ENCODE results near the gene IL17RC. TPM values are rescaled to one million over a fixed set of nuclear protein-coding genes. Genes with fewer than 3 reads are reported as not detected.

The IL17RC gene
- total RNA-seq, 1 experiment from 2014 or later, result 23.6 TPM

DNA sequence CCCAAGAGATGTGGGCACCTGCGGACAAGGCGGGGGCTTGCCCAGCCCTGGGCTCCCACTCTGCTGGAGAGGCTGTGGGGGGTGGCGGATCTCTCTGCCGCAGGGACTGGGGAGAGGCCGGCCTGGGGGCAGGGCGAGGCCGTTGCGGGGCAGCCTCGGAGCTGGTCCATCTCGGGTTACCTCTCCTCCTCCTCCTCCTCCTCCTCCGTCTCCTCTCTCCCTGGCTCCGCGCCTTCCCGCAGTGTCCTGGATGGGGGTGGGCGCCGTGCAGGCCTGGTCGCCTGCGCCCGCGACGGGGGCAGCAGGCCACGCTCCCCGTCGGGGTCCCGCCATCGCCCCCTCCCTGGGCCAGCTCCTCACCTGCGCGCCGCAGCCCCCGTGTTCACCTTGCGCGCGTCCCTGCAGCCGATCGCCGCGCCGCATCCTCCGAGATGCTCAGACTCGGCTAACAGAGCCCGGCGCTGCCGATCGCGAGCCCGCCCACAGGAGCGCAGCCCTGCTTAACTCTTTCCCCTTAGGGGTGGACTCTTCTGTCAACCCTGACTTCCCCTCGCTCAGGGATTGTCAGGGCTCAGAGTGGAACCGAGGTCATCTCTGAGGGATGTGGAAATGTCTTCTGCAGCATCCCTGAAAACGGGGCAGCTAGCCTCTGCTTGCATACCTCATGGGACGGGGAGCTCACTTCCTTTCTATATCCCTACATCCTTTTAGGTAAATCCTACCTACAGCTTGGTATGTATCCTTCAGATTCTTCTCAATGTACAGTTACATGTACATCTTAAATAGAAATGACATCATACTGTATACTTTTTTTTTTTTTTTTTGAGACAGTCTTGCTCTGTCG, 35.3 kb downstream of the IL17RC start, which contains the start of gene PRRT3:
Gene PRRT3 (minus strand): TSS at position 447 of the 844 bp plus-strand sequence. CDS start 2,293 bp downstream, outside the sequence.
- no peaks in the 10 kb centered on the region for H3K27me3 ChIP-seq (ENCODE audit: control insufficient read depth, insufficient read depth, low read length)
- H3K36me3 ChIP-seq (ENCODE audit: control insufficient read depth, insufficient read depth, low read length), result no peaks in the 10 kb centered on the region
- ChIA-PET POLR2A (interaction anchor here (0.6 kb wide), 2 partner anchors 10 to 212 kb away, joined by 3 to 4 read pairs; no protein-coding TSS in a partner anchor), CTCF (no interaction called here)
- no peak for DNase-seq (ENCODE audit: low read depth, low spot score)
- TF ChIP-seq SIN3A (IDR thresholded peaks at IDR 0.05; ENCODE audit: borderline replicate concordance, insufficient read depth, low read depth, low read length), result no peak
- TF ChIP-seq, protein P1, sequence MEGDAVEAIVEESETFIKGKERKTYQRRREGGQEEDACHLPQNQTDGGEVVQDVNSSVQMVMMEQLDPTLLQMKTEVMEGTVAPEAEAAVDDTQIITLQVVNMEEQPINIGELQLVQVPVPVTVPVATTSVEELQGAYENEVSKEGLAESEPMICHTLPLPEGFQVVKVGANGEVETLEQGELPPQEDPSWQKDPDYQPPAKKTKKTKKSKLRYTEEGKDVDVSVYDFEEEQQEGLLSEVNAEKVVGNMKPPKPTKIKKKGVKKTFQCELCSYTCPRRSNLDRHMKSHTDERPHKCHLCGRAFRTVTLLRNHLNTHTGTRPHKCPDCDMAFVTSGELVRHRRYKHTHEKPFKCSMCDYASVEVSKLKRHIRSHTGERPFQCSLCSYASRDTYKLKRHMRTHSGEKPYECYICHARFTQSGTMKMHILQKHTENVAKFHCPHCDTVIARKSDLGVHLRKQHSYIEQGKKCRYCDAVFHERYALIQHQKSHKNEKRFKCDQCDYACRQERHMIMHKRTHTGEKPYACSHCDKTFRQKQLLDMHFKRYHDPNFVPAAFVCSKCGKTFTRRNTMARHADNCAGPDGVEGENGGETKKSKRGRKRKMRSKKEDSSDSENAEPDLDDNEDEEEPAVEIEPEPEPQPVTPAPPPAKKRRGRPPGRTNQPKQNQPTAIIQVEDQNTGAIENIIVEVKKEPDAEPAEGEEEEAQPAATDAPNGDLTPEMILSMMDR (IDR thresholded peaks at IDR 0.05), result no peak
- no peaks in the 10 kb centered on the region for H3K4me1 ChIP-seq (ENCODE audit: control insufficient read depth, insufficient read depth, low read length)
- peak; percentile 57; the same call in 1 of the 2 replicates for ATAC-seq
- BruUV-seq (replicated peaks), result no TSS peak
- H3K9me3 ChIP-seq (ENCODE audit: control insufficient read depth, insufficient read depth, low read depth, low read length), result no peaks in the 10 kb centered on the region
- intact Hi-C loops (cut with micrococcal nuclease; ENCODE audit: unreplicated experiment) (no loop called here), in situ Hi-C loops (cut with HindIII; ENCODE audit: low pct_unique_long_range_greater_than_20kb, low sequenced_read_pairs) (no loop called here)
- no peak within 1 kb of the TSS for H3K27ac ChIP-seq (ENCODE audit: low read length)
- H3K4me3 ChIP-seq (ENCODE audit: low read depth in 2 of 2, low read length in 2 of 2), result peak within 1 kb of the TSS; percentile 36 to 47

DNA sequence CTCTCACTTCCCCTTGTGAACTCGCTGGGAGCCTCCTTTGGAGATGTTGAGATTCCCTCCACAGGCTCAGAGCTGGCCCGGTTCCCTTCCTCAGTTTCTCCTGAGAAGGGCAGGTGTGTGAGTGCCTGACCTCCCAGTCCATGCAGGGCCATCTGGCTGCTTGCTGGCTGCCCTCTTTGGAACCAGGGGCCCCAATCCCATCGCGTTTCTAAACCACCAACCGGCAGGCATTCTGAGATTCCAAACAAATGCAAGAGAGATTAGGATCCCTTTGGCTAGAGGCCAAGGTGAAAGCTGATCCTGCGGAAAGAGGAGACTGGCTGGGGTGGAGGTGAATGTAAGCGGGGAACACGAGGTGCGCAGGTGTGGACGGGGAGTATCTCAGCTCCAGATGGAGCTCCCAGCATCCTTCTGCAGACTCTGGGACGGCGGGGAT, 38.2 kb downstream of the IL17RC start:
- CTCF ChIA-PET, result no interaction called here
- Histone ChIP-seq H3K36me3 (ENCODE audit: control insufficient read depth, insufficient read depth, low read length) (no peaks in the 10 kb centered on the region), H3K27ac (ENCODE audit: low read length) (no peak overlapping the region), H3K27me3 (ENCODE audit: control insufficient read depth, insufficient read depth, low read length) (no peaks in the 10 kb centered on the region), H3K4me1 (ENCODE audit: control insufficient read depth, insufficient read depth, low read length) (no peaks in the 10 kb centered on the region), H3K9me3 (ENCODE audit: control insufficient read depth, insufficient read depth, low read depth, low read length) (no peaks in the 10 kb centered on the region), H3K4me3 (ENCODE audit: low read depth in 2 of 2, low read length in 2 of 2) (no peak overlapping the region)
- intact Hi-C loops (cut with micrococcal nuclease; ENCODE audit: unreplicated experiment), result no loop called here
- DNase-seq (ENCODE audit: low read depth, low spot score) (no peak), ATAC-seq (no peak)
- BruUV-seq (replicated peaks), result no TSS peak
- TF ChIP-seq TCF7L2 (IDR thresholded peaks at IDR 0.05; ENCODE audit: low read depth, low read length), result no peak
- TF ChIP-seq SIN3A (IDR thresholded peaks at IDR 0.05; ENCODE audit: borderline replicate concordance, insufficient read depth, low read depth, low read length), result no peak
- TF ChIP-seq, protein P1 (IDR thresholded peaks at IDR 0.05), result no peak
- no peak for TF ChIP-seq POLR2AphosphoS5 (IDR thresholded peaks at IDR 0.05; ENCODE audit: low read depth, low read length)
- TF ChIP-seq, protein P2, sequence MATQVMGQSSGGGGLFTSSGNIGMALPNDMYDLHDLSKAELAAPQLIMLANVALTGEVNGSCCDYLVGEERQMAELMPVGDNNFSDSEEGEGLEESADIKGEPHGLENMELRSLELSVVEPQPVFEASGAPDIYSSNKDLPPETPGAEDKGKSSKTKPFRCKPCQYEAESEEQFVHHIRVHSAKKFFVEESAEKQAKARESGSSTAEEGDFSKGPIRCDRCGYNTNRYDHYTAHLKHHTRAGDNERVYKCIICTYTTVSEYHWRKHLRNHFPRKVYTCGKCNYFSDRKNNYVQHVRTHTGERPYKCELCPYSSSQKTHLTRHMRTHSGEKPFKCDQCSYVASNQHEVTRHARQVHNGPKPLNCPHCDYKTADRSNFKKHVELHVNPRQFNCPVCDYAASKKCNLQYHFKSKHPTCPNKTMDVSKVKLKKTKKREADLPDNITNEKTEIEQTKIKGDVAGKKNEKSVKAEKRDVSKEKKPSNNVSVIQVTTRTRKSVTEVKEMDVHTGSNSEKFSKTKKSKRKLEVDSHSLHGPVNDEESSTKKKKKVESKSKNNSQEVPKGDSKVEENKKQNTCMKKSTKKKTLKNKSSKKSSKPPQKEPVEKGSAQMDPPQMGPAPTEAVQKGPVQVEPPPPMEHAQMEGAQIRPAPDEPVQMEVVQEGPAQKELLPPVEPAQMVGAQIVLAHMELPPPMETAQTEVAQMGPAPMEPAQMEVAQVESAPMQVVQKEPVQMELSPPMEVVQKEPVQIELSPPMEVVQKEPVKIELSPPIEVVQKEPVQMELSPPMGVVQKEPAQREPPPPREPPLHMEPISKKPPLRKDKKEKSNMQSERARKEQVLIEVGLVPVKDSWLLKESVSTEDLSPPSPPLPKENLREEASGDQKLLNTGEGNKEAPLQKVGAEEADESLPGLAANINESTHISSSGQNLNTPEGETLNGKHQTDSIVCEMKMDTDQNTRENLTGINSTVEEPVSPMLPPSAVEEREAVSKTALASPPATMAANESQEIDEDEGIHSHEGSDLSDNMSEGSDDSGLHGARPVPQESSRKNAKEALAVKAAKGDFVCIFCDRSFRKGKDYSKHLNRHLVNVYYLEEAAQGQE (IDR thresholded peaks at IDR 0.05; ENCODE audit: insufficient read depth in 1 of 2, low read depth in 2 of 2, low read length in 1 of 2), result no peak
- POLR2A ChIA-PET, result no interaction called here
- in situ Hi-C loops (cut with HindIII; ENCODE audit: low pct_unique_long_range_greater_than_20kb, low sequenced_read_pairs), result no loop called here

All from Panc1 (cell line).